NCI-H1105 treated with DMSO at 0.1 percent for 48 hours (cell line): ENCODE data around the gene KLK1.

Experiments used
- DNase-seq: peaks from one replicate; lab custom pipeline; 2025; lab: John Stamatoyannopoulos, UW

KLK1 gene

GRCh38 chr19:50835785-50836542, 12.4 kb upstream of the KLK1 start:
- DNase-seq: peak; percentile 73

- DNase-seq: peak; percentile 61
These were observed 11.7 kb upstream of the KLK1 start for GRCh38 chr19:50835103-50835784.

- DNase-seq: no peak
These were observed 10.2 kb upstream of the KLK1 start for GRCh38 chr19:50833802-50834167.

- DNase-seq: no peak
These were observed 9.7 kb upstream of the KLK1 start, which contains the start of gene KLK15 for GRCh38 chr19:50833117-50833801. TSS of gene KLK15 (minus strand) at chr19:50833574. CDS start at chr19:50831492, 2,082 bp downstream.

GRCh38 chr19:50832666-50833065, 9.1 kb upstream of the KLK1 start:
- no peak for DNase-seq

GRCh38 chr19:50831026-50831396, 7.4 kb upstream of the KLK1 start:
- no peak for DNase-seq

- DNase-seq: no peak
These were observed 6.9 kb upstream of the KLK1 start for GRCh38 chr19:50830266-50831025.

- no peak for DNase-seq
These were observed 6.2 kb upstream of the KLK1 start for GRCh38 chr19:50829801-50830200.

- DNase-seq: no peak
These were observed 3.9 kb upstream of the KLK1 start for GRCh38 chr19:50827476-50827875.

- DNase-seq: no peak
These were observed 3.1 kb upstream of the KLK1 start for GRCh38 chr19:50826492-50827240.

- DNase-seq: no peak
These were observed 852 bp downstream of the KLK1 start for GRCh38 chr19:50822661-50823208.

GRCh38 chr19:50821622-50822021, 2.0 kb downstream of the KLK1 start:
- no peak for DNase-seq

GRCh38 chr19:50821248-50821612, 2.4 kb downstream of the KLK1 start:
- no peak for DNase-seq

- no peak for DNase-seq
These were observed 2.9 kb downstream of the KLK1 start for GRCh38 chr19:50820549-50821247.

GRCh38 chr19:50820086-50820485, 3.5 kb downstream of the KLK1 start:
- DNase-seq: no peak

GRCh38 chr19:50819636-50820035, 4.0 kb downstream of the KLK1 start:
- no peak for DNase-seq

GRCh38 chr19:50818859-50819472, 4.6 kb downstream of the KLK1 start:
- DNase-seq: no peak

GRCh38 chr19:50817941-50818858, 5.4 kb downstream of the KLK1 start:
- peak; percentile 59 for DNase-seq

GRCh38 chr19:50815439-50815838, 8.1 kb downstream of the KLK1 start:
- DNase-seq: no peak
